GM12865 (cell line): ENCODE measurements around the gene NACC2.

Experiments
- DNase-seq: peaks from one replicate; pipeline ENCODE4 v3.0.0; 2010; ENCODE audit warnings: low read depth
- H3K4me3 ChIP-seq: 2 replicates; pipeline ENCODE4 v1.5.1; 2011; ENCODE audit warnings: mild to moderate bottlenecking, low read depth, low read length, control low read depth
- CTCF ChIP-seq: IDR thresholded peaks from 2 replicates; pipeline ENCODE4 v1.5.1; 2011; ENCODE audit warnings: low read length, control low read depth, low read depth, inconsistent platforms; ENCODE audit not compliant: insufficient read depth; ENCODE audit errors: missing control alignments

Gene NACC2

GRCh38 chr9:136109351-136110081 is 14.4 kb upstream of the NACC2 start:
- peak overlapping the region; percentile 85 for H3K4me3 ChIP-seq
- no peak for TF ChIP-seq CTCF
- peak; percentile 96 for DNase-seq

- DNase-seq, result no peak
- TF ChIP-seq CTCF, result no peak
- peak overlapping the region; percentile 85 for H3K4me3 ChIP-seq
These were observed 13.7 kb upstream of the NACC2 start for GRCh38 chr9:136108648-136109266.

GRCh38 chr9:136107953-136108647 is 13.0 kb upstream of the NACC2 start:
- no peak overlapping the region for H3K4me3 ChIP-seq
- DNase-seq, result no peak
- TF ChIP-seq CTCF, result no peak

- DNase-seq, result peak; percentile 88
- peak overlapping the region; percentile 75 for H3K4me3 ChIP-seq
- no peak for TF ChIP-seq CTCF
These were observed 12.3 kb upstream of the NACC2 start for GRCh38 chr9:136107155-136107952.

GRCh38 chr9:136105398-136106135 is 10.5 kb upstream of the NACC2 start:
- no peak for DNase-seq
- TF ChIP-seq CTCF, result no peak
- no peak overlapping the region for H3K4me3 ChIP-seq

DNA sequence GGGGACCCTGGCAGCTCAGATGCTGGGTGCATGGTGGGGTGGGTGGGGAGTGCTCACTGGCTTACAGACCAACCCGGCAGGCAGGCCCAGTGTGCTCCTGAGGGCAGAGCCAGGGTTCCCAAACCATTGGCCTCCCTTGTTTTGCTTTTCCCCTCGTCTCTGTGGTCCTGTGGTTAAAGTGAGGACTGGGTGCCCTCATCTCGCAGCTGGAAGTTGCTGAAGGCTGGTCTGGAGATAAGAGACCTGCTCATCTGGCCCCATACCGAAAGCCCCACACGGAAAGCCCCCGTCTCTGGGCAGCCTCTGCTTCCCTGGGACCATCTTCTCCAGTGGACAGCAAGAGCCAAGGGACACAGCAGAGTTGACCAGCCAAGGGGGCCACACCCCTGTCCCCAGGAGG is 9.8 kb upstream of the NACC2 start:
- DNase-seq, result no peak
- no peak overlapping the region for H3K4me3 ChIP-seq
- no peak for TF ChIP-seq CTCF
